ENCODE results near the gene OSTC.

The OSTC gene

GRCh38 chr4:108716340-108716739 lies 65.9 kb downstream of the OSTC start:
- no peak for DNase-seq (ENCODE audit: low read depth, low spot score)

- DNase-seq (ENCODE audit: low read depth, low spot score), result no peak
These were observed 67.0 kb downstream of the OSTC start for GRCh38 chr4:108717386-108717785.

Measured in brain pericyte (primary cell).